ENCODE results near the gene SYTL3. TPM values are rescaled to one million over a fixed set of nuclear protein-coding genes. Genes with fewer than 3 reads are reported as not detected.
"Not testable (repeated sequence)": the region's sequence is repeated elsewhere in the genome, so short reads cannot be mapped to it uniquely, and the experiment has no call there.

The SYTL3 gene
- total RNA-seq, 4 donors from 2014 or later: 2.4 to 6.4 (median 2.9) TPM

DNA sequence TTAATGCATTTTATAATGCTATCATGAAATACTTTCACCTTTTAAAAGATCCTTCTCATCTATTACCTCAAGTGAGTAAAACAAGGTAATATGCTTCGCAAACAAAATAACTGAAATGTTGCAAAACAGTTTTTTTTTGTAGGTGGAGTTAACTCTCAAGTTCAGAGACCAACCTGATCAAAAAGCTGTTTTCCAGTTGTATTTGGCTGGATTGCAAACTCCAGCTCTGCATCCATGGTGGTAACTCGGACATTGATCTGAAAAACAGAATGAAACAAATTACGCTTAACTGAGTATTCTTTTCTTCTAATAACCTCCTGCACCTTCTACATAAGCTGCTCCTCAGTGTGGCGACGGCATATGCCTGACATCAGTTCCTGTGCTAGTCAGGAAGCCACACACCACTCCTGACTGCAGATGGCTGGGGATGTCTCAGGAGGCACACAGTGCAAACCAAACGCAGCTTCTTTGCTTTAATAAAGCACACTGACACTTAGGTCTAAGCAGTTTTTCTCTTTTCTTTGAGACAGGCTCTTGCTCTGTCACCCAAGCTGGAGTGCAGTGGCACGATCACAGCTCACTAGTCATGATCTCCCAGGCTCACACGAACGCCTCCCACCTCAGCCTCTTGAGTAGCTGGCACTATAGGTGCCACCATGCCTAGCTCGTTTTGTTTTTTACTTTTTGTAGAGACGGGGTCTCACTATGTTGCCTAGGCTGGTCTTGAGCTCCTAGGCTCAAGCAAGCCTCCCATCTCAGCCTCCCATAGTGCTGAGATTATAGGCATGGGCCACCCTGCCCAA is 139.5 kb downstream of the SYTL3 start:
- peak; percentile 47 for DNase-seq
- Histone ChIP-seq H3K4me3 (no peak overlapping the region), H3K4me1 (peaks cover 0 to 53% (median 15%) of the 10 kb centered on the region in 4 donors), H3K27ac (peak overlapping the region; percentile 2 to 42 (median 24)), H3K27me3 (no peaks in the 10 kb centered on the region), H3K36me3 (peaks cover 0 to 38% (median 11%) of the 10 kb centered on the region in 4 donors), H3K9me3 (no peaks in the 10 kb centered on the region)
- in situ Hi-C loops (cut with MboI; ENCODE audit: low pct_ligation_motif_present in 1 of 4, low pct_unique_long_range_greater_than_20kb in 1 of 4, low sequenced_read_pairs in 3 of 4) (no loop called here), intact Hi-C loops (cut with DNase I; ENCODE audit: low total_unique reads) (no loop called here)
- TF ChIP-seq POLR2A (IDR thresholded peaks at IDR 0.05): no peak
- TF ChIP-seq, protein P1, sequence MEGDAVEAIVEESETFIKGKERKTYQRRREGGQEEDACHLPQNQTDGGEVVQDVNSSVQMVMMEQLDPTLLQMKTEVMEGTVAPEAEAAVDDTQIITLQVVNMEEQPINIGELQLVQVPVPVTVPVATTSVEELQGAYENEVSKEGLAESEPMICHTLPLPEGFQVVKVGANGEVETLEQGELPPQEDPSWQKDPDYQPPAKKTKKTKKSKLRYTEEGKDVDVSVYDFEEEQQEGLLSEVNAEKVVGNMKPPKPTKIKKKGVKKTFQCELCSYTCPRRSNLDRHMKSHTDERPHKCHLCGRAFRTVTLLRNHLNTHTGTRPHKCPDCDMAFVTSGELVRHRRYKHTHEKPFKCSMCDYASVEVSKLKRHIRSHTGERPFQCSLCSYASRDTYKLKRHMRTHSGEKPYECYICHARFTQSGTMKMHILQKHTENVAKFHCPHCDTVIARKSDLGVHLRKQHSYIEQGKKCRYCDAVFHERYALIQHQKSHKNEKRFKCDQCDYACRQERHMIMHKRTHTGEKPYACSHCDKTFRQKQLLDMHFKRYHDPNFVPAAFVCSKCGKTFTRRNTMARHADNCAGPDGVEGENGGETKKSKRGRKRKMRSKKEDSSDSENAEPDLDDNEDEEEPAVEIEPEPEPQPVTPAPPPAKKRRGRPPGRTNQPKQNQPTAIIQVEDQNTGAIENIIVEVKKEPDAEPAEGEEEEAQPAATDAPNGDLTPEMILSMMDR (IDR thresholded peaks at IDR 0.05): no peak
- no peak for TF ChIP-seq EP300 (IDR thresholded peaks at IDR 0.05; ENCODE audit: low read depth)
- TF ChIP-seq POLR2AphosphoS5 (IDR thresholded peaks at IDR 0.05): peak in 1 of 3 donors; percentile 40
- WGBS, 2 donors (ENCODE audit: low coverage in 1 of 2): 72 to 81% methylated on average over 6 to 11 of the region's 11 CpGs

DNA sequence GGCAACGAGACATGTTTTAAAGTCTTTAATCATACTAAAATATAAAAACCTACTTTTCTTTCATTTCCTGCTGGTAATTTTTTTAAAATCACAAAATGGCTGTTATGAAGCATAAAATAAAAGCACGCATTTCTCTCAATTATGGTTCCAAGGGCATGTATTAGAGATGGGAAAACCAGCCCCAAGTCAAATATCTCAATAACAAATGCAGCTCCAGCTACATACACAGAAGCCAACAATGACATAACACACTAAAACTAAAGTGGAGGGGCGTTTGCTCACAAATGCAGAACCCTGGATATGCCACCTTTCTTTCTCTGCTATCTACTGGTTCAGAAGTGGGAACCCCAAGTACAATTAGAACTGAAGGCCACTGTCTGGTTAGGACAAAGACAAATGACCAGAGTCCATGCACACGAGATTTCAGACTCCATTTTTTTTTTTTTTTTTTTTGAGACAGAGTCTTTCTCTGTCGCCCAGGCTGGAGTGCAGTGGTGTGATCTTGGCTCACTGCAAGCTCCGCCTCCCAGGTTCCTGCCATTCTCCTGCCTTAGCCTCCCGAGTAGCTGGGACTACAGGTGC is 141.5 kb downstream of the SYTL3 start:
- Histone ChIP-seq H3K4me3 (no peak overlapping the region), H3K4me1 (peaks cover 4 to 67% (median 26%) of the 10 kb centered on the region in 4 donors), H3K36me3 (peaks cover 0 to 17% (median 0%) of the 10 kb centered on the region in 4 donors), H3K9me3 (no peaks in the 10 kb centered on the region), H3K27me3 (no peaks in the 10 kb centered on the region), H3K27ac (peak overlapping the region in 1 of 4 donors; percentile 10)
- intact Hi-C loops (cut with DNase I; ENCODE audit: low total_unique reads): no loop called here
- in situ Hi-C loops (cut with MboI; ENCODE audit: low pct_ligation_motif_present in 1 of 4, low pct_unique_long_range_greater_than_20kb in 1 of 4, low sequenced_read_pairs in 3 of 4): loop anchor here in 1 of 4 donors (10.0 kb wide), 1 partner anchor 183 kb away; no protein-coding TSS in a partner anchor
- WGBS, 2 donors (ENCODE audit: low coverage in 1 of 2): 72 to 81% methylated on average over 5 to 7 of the region's 7 CpGs
- peak; percentile 12 for DNase-seq
- TF ChIP-seq POLR2A (IDR thresholded peaks at IDR 0.05): no peak
- no peak for TF ChIP-seq POLR2AphosphoS5 (IDR thresholded peaks at IDR 0.05)
- TF ChIP-seq, protein P1 (IDR thresholded peaks at IDR 0.05): no peak
- TF ChIP-seq EP300 (IDR thresholded peaks at IDR 0.05; ENCODE audit: low read depth): no peak

DNA sequence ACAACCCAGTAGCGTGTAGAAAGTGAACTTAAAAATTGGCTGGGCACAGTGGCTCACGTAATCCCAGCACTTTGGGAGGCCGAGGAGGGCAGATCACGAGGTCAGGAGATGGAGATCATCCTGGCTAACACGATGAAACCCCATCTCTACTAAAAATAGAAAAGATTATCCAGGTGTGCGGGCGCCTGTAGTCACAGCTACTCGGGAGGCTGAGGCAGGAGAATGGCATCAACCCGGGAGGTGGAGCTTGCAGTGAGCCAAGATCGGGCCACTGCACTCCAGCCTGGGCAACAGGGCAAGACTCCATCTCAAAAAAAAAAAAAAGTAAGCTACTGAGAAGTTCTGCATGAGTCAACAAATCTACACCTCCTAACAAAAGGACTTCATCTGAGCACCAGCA is 142.7 kb downstream of the SYTL3 start:
- Histone ChIP-seq H3K36me3 (peaks cover 0 to 10% (median 0%) of the 10 kb centered on the region in 4 donors), H3K4me1 (peaks cover 14 to 67% (median 28%) of the 10 kb centered on the region in 4 donors)

DNA sequence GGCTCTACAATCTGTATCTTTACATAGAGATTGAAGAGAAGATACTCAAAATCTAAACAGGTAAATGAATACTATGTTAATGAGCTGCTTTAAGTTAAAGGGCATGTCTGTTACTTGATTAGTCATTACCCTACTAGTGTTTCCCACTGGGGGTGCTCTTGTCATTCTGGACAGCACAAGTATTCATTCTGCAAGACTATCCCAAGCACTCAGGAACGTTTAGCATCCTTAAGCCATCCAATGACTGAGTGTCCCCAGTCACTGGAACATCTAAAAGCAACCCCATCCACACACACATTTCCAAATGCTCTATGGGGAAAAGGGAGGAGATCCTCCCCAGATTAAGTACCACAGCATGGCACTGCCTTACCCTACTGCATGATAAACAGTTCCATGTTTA is 143.6 kb downstream of the SYTL3 start:
- intact Hi-C loops (cut with DNase I; ENCODE audit: low total_unique reads): no loop called here
- peak; percentile 6 for DNase-seq
- in situ Hi-C loops (cut with MboI; ENCODE audit: low pct_ligation_motif_present in 1 of 4, low pct_unique_long_range_greater_than_20kb in 1 of 4, low sequenced_read_pairs in 3 of 4): loop anchor here in 1 of 4 donors (10.0 kb wide), 1 partner anchor 181 kb away; no protein-coding TSS in a partner anchor
- no peaks in the 10 kb centered on the region for H3K27me3 ChIP-seq
- peak overlapping the region in 1 of 4 donors; percentile 8 for H3K27ac ChIP-seq
- 43% methylated on average over 1 of the region's 1 CpG; no CpG with 5 or more reads in 1 of the 2 donors for WGBS, 2 donors (ENCODE audit: low coverage in 1 of 2)
- peaks cover 23 to 69% (median 30%) of the 10 kb centered on the region in 4 donors for H3K4me1 ChIP-seq
- peaks cover 0 to 1% (median 0%) of the 10 kb centered on the region in 4 donors for H3K36me3 ChIP-seq
- TF ChIP-seq POLR2A (IDR thresholded peaks at IDR 0.05) (no peak), EP300 (IDR thresholded peaks at IDR 0.05; ENCODE audit: low read depth) (no peak), POLR2AphosphoS5 (IDR thresholded peaks at IDR 0.05) (no peak)
- TF ChIP-seq, protein P1 (IDR thresholded peaks at IDR 0.05): peak in 1 of 5 experiments; percentile 42
- H3K9me3 ChIP-seq: no peaks in the 10 kb centered on the region
- no peak overlapping the region for H3K4me3 ChIP-seq

More for the DNA sequence above, 142.7 kb downstream of the SYTL3 start:
- DNase-seq; intact Hi-C loops (cut with DNase I; ENCODE audit: low total_unique reads); H3K4me3 ChIP-seq; H3K9me3 ChIP-seq; H3K27me3 ChIP-seq: not testable (repeated sequence)
- in situ Hi-C loops (cut with MboI; ENCODE audit: low pct_ligation_motif_present in 1 of 4, low pct_unique_long_range_greater_than_20kb in 1 of 4, low sequenced_read_pairs in 3 of 4): loop anchor here in 1 of 4 donors (10.0 kb wide), 1 partner anchor 182 kb away; no protein-coding TSS in a partner anchor
- H3K27ac ChIP-seq: peak overlapping the region in 2 of 4 donors; percentile 4 to 10
- 81 to 85% methylated on average over 4 to 10 of the region's 10 CpGs for WGBS, 2 donors (ENCODE audit: low coverage in 1 of 2)
